GM23338 (cell line): ENCODE measurements around the gene FRMD4A. TPM values are rescaled to one million over a fixed set of nuclear protein-coding genes. Genes with fewer than 3 reads are reported as not detected.

Experiments used
- ATAC-seq: fragments of 200-7000 bp; cut with Tn5 transposase; 3 replicates; pipeline ENCODE4 v1.9.1; 2020
- DNase-seq: peaks from one replicate; pipeline ENCODE4 v3.0.0-alpha.2; 2015; ENCODE audit warnings: low spot score
- H2AFZ ChIP-seq: fragments of 200-600 bp; sonication (generic); 2 replicates; pipeline ENCODE4 v1.8.0; 2016; ENCODE audit warnings: antibody characterized with exemption, mild to moderate bottlenecking, moderate library complexity
- H3F3A ChIP-seq: fragments of 200-600 bp; sonication (generic); replicated peaks from 2 replicates; pipeline ENCODE4 v1.8.0; 2017; ENCODE audit warnings: antibody characterized with exemption, mixed run types, low read depth
- H3K27ac ChIP-seq: fragments of 200-600 bp; sonication (generic); 2 replicates; pipeline ENCODE4 v1.6.1; 2016; ENCODE audit warnings: low read depth
- H3K27me3 ChIP-seq: fragments of 200-600 bp; sonication (generic); 2 replicates; pipeline ENCODE4 v1.8.0; 2016; ENCODE audit warnings: mild to moderate bottlenecking, mixed run types, moderate library complexity; ENCODE audit not compliant: insufficient read depth
- H3K36me3 ChIP-seq: fragments of 200-600 bp; sonication (generic); 2 replicates; pipeline ENCODE4 v1.8.0; 2016; ENCODE audit warnings: mild to moderate bottlenecking; ENCODE audit not compliant: insufficient read depth
- H3K4me1 ChIP-seq: fragments of 200-600 bp; sonication (generic); 2 replicates; pipeline ENCODE4 v1.8.0; 2016; ENCODE audit warnings: mild to moderate bottlenecking, moderate library complexity; ENCODE audit not compliant: insufficient read depth
- H3K4me2 ChIP-seq: fragments of 200-600 bp; sonication (generic); 2 replicates; pipeline ENCODE4 v1.7.1; 2017; ENCODE audit warnings: mixed run types
- H3K4me3 ChIP-seq: fragments of 200-600 bp; sonication (generic); 2 replicates; pipeline ENCODE4 v1.6.1; 2016; ENCODE audit warnings: mixed run types
- H3K79me2 ChIP-seq: fragments of 200-600 bp; sonication (generic); replicated peaks from 2 replicates; pipeline ENCODE4 v1.8.0; 2017; ENCODE audit warnings: mild to moderate bottlenecking; ENCODE audit not compliant: insufficient read depth
- H3K9me2 ChIP-seq: fragments of 200-600 bp; sonication (generic); 2 replicates; pipeline ENCODE4 v1.8.0; 2017; ENCODE audit not compliant: insufficient read depth
- H4K20me1 ChIP-seq: fragments of 200-600 bp; sonication (generic); replicated peaks from 2 replicates; pipeline ENCODE4 v1.8.0; 2017; ENCODE audit warnings: mild to moderate bottlenecking; ENCODE audit not compliant: insufficient read depth
- H3K27ac Mint-ChIP-seq: 2 replicates; pipeline ENCODE4 v1.8.0; 2020; ENCODE audit warnings: inconsistent platforms, mild to moderate bottlenecking, moderate library complexity, mixed read lengths
- H3K27me3 Mint-ChIP-seq: 3 replicates; pipeline ENCODE4 v1.8.0; 2022; ENCODE audit warnings: low read depth, mild to moderate bottlenecking, moderate library complexity, mixed read lengths, inconsistent platforms; ENCODE audit not compliant: insufficient read depth, poor library complexity
- H3K36me3 Mint-ChIP-seq: 3 replicates; pipeline ENCODE4 v1.8.0; 2021; ENCODE audit warnings: low read depth, mild to moderate bottlenecking, inconsistent platforms, moderate library complexity, mixed read lengths
- H3K4me1 Mint-ChIP-seq: 3 replicates; pipeline ENCODE4 v1.8.0; 2020; ENCODE audit warnings: mild to moderate bottlenecking, inconsistent platforms, mixed read lengths
- H3K4me3 Mint-ChIP-seq: 3 replicates; pipeline ENCODE4 v1.8.0; 2021; ENCODE audit warnings: moderate library complexity, mild to moderate bottlenecking, inconsistent platforms, mixed read lengths
- H3K9me3 Mint-ChIP-seq: 3 replicates; pipeline ENCODE4 v1.8.0; 2020; ENCODE audit warnings: moderate library complexity, mild to moderate bottlenecking, inconsistent platforms, mixed read lengths
- CREB1 ChIP-seq: fragments of 250-450 bp; sonication (Bioruptor Pico); IDR thresholded peaks from 2 replicates; pipeline ENCODE4 v1.5.0; 2020; ENCODE audit warnings: low read depth, mild to moderate bottlenecking, moderate library complexity
- ETS1 ChIP-seq: IDR thresholded peaks from 2 replicates; pipeline ENCODE4 v1.6.1; 2016; ENCODE audit warnings: antibody characterized with exemption
- EZH2 ChIP-seq: fragments of 200-600 bp; sonication (generic); IDR thresholded peaks from one replicate; pipeline ENCODE4 v1.8.0; 2017; ENCODE audit warnings: antibody characterized with exemption, mild to moderate bottlenecking, low read depth; ENCODE audit not compliant: unreplicated experiment
- EZH2phosphoT487 ChIP-seq: fragments of 200-600 bp; sonication (generic); IDR thresholded peaks from one replicate; pipeline ENCODE4 v1.8.1; 2018; ENCODE audit warnings: antibody characterized with exemption; ENCODE audit not compliant: unreplicated experiment
- JUNB ChIP-seq: IDR thresholded peaks from one replicate; pipeline ENCODE4 v1.6.1; 2016; ENCODE audit warnings: antibody characterized with exemption; ENCODE audit not compliant: unreplicated experiment
- NANOG ChIP-seq: IDR thresholded peaks from 2 replicates; pipeline ENCODE4 v1.6.1; 2016; ENCODE audit warnings: antibody characterized with exemption, borderline replicate concordance
- POLR2AphosphoS5 ChIP-seq: IDR thresholded peaks from 2 replicates; pipeline ENCODE4 v1.6.1; 2016; ENCODE audit warnings: antibody characterized with exemption, low read depth
- REST ChIP-seq: IDR thresholded peaks from one replicate; pipeline ENCODE4 v1.6.1; 2018; ENCODE audit warnings: antibody characterized with exemption; ENCODE audit not compliant: unreplicated experiment
- STAT1 ChIP-seq: IDR thresholded peaks from one replicate; pipeline ENCODE4 v1.6.1; 2016; ENCODE audit warnings: antibody characterized with exemption; ENCODE audit not compliant: unreplicated experiment
- ZNF114 ChIP-seq: fragments of 250-450 bp; sonication (Bioruptor Pico); IDR thresholded peaks from 2 replicates; pipeline ENCODE4 v1.5.0; 2020; ENCODE audit warnings: mild to moderate bottlenecking, moderate library complexity
- ZNF331 ChIP-seq: fragments of 250-450 bp; sonication (Bioruptor Pico); IDR thresholded peaks from 2 replicates; pipeline ENCODE4 v1.5.0; 2020; ENCODE audit warnings: low read depth, mild to moderate bottlenecking, moderate library complexity
- polyA plus RNA-seq: library from polyadenylated mRNA; unstranded; fragments of >200 nt; fragmentation: Nextera tagmentation; extraction: Ambion mirVana; gene quantifications from 2 replicates; pipeline ENCODE4 v1.2.1, GENCODE V29; 2016
- total RNA-seq: library from RNA; depleted of rRNA; stranded (reverse); fragments of >200 nt; shearing (Covaris generic); gene quantifications from 2 replicates; pipeline ENCODE4 v1.2.3, GENCODE V29; 2014
- TF ChIP-seq, protein P1 (sequence below): fragments of 250-450 bp; sonication (Bioruptor Pico); IDR thresholded peaks from 2 replicates; pipeline ENCODE4 v1.5.0; 2020; ENCODE audit warnings: mild to moderate bottlenecking, moderate library complexity
- TF ChIP-seq, protein P2 (sequence below), 2 experiments: fragments of 200-600 bp in 1 of 2; sonication (generic) in 1 of 2; conservative IDR thresholded peaks; 2 replicates each; pipeline versions ENCODE4 v1.5.1 to v1.6.1; 2016 to 2017; ENCODE audit warnings: antibody characterized with exemption in 2 of 2, low read depth in 2 of 2, mild to moderate bottlenecking in 2 of 2, moderate library complexity in 1 of 2

FRMD4A gene
- total and polyA plus RNA-seq, 2 experiments from 2014 or later = 14.0 to 20.1 TPM

DNA sequence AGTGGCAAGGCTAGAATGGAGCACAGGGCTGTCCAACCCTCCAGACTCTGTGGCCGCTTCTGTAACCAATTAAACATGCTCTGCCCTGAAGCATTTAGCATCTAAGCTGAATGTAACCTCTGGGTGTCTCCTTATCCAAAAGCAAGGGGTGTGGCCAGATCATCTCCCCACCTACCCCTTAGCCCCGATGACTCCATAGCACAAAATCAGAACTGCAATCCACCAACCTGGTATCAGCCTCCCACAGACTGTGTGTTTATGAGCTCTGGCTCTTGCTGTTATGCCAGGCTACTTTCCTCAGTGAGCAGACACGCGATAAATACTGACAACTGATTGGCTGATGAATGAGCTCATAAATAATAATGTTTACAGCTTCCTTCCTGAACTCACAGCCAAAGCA lies 3.2 kb downstream of the FRMD4A start:
- H3K4me1 ChIP-seq = peaks cover 29% of the 10 kb centered on the region
- no peaks in the 10 kb centered on the region for H3K36me3 ChIP-seq
- no peak overlapping the region for H3K27ac Mint-ChIP-seq
- H4K20me1 ChIP-seq = no peaks in the 10 kb centered on the region
- H3K4me2 ChIP-seq = no peak overlapping the region
- ATAC-seq (no peak), DNase-seq (no peak)
- H2AFZ ChIP-seq = no peak overlapping the region
- H3K27me3 Mint-ChIP-seq = peaks cover 4% of the 10 kb centered on the region
- no peak overlapping the region for H3K4me3 ChIP-seq
- H3K9me2 ChIP-seq = 0 out of 2 replicates have a peak, but pooled peaks cover under 1% of the 10 kb centered on the region
- H3F3A ChIP-seq = 0 out of 2 replicates have a peak, but pooled peaks cover 3% of the 10 kb centered on the region
- no peaks in the 10 kb centered on the region for H3K27me3 ChIP-seq
- no peaks in the 10 kb centered on the region for H3K9me3 Mint-ChIP-seq
- peaks cover 38% of the 10 kb centered on the region for H3K4me1 Mint-ChIP-seq
- TF ChIP-seq EZH2 = no peak
- no peak for TF ChIP-seq ZNF331
- TF ChIP-seq, protein P1, sequence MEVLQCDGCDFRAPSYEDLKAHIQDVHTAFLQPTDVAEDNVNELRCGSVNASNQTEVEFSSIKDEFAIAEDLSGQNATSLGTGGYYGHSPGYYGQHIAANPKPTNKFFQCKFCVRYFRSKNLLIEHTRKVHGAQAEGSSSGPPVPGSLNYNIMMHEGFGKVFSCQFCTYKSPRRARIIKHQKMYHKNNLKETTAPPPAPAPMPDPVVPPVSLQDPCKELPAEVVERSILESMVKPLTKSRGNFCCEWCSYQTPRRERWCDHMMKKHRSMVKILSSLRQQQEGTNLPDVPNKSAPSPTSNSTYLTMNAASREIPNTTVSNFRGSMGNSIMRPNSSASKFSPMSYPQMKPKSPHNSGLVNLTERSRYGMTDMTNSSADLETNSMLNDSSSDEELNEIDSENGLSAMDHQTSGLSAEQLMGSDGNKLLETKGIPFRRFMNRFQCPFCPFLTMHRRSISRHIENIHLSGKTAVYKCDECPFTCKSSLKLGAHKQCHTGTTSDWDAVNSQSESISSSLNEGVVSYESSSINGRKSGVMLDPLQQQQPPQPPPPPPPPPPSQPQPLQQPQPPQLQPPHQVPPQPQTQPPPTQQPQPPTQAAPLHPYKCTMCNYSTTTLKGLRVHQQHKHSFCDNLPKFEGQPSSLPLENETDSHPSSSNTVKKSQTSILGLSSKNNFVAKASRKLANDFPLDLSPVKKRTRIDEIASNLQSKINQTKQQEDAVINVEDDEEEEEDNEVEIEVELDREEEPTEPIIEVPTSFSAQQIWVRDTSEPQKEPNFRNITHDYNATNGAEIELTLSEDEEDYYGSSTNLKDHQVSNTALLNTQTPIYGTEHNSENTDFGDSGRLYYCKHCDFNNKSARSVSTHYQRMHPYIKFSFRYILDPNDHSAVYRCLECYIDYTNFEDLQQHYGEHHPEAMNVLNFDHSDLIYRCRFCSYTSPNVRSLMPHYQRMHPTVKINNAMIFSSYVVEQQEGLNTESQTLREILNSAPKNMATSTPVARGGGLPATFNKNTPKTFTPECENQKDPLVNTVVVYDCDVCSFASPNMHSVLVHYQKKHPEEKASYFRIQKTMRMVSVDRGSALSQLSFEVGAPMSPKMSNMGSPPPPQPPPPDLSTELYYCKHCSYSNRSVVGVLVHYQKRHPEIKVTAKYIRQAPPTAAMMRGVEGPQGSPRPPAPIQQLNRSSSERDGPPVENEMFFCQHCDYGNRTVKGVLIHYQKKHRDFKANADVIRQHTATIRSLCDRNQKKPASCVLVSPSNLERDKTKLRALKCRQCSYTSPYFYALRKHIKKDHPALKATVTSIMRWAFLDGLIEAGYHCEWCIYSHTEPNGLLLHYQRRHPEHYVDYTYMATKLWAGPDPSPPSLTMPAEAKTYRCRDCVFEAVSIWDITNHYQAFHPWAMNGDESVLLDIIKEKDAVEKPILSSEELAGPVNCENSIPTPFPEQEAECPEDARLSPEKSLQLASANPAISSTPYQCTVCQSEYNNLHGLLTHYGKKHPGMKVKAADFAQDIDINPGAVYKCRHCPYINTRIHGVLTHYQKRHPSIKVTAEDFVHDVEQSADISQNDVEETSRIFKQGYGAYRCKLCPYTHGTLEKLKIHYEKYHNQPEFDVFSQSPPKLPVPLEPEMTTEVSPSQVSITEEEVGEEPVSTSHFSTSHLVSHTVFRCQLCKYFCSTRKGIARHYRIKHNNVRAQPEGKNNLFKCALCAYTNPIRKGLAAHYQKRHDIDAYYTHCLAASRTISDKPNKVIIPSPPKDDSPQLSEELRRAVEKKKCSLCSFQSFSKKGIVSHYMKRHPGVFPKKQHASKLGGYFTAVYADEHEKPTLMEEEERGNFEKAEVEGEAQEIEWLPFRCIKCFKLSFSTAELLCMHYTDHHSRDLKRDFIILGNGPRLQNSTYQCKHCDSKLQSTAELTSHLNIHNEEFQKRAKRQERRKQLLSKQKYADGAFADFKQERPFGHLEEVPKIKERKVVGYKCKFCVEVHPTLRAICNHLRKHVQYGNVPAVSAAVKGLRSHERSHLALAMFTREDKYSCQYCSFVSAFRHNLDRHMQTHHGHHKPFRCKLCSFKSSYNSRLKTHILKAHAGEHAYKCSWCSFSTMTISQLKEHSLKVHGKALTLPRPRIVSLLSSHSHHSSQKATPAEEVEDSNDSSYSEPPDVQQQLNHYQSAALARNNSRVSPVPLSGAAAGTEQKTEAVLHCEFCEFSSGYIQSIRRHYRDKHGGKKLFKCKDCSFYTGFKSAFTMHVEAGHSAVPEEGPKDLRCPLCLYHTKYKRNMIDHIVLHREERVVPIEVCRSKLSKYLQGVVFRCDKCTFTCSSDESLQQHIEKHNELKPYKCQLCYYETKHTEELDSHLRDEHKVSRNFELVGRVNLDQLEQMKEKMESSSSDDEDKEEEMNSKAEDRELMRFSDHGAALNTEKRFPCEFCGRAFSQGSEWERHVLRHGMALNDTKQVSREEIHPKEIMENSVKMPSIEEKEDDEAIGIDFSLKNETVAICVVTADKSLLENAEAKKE (CRISPR knock-in tag) = no peak
- TF ChIP-seq CREB1 (CRISPR knock-in tag) = no peak
- TF ChIP-seq, protein P2, sequence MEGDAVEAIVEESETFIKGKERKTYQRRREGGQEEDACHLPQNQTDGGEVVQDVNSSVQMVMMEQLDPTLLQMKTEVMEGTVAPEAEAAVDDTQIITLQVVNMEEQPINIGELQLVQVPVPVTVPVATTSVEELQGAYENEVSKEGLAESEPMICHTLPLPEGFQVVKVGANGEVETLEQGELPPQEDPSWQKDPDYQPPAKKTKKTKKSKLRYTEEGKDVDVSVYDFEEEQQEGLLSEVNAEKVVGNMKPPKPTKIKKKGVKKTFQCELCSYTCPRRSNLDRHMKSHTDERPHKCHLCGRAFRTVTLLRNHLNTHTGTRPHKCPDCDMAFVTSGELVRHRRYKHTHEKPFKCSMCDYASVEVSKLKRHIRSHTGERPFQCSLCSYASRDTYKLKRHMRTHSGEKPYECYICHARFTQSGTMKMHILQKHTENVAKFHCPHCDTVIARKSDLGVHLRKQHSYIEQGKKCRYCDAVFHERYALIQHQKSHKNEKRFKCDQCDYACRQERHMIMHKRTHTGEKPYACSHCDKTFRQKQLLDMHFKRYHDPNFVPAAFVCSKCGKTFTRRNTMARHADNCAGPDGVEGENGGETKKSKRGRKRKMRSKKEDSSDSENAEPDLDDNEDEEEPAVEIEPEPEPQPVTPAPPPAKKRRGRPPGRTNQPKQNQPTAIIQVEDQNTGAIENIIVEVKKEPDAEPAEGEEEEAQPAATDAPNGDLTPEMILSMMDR (conservative IDR thresholded peaks at IDR 0.05; ENCODE audit: low read depth in 2 of 2) = no peak
- no peak for TF ChIP-seq JUNB
- no peak for TF ChIP-seq STAT1
- no peak for TF ChIP-seq ZNF114
- TF ChIP-seq POLR2AphosphoS5 = no peak
- no peak for TF ChIP-seq EZH2phosphoT487
- no peak for TF ChIP-seq REST
- no peak for TF ChIP-seq NANOG
- TF ChIP-seq ETS1 = no peak
- no peak overlapping the region for H3K27ac ChIP-seq
- H3K4me3 Mint-ChIP-seq = no peak overlapping the region
- H3K79me2 ChIP-seq = no peaks in the 10 kb centered on the region
- H3K36me3 Mint-ChIP-seq = no peaks in the 10 kb centered on the region
